Stimulated activated CD8-positive, alpha-beta memory T cell treated with anti-CD3 and anti-CD28 coated beads, Interleukin-15, amount 100 ng/mL, for 1 hour (primary cell): ENCODE results near the gene SUPT3H.
"Not testable (repeated sequence)": the region's sequence is repeated elsewhere in the genome, so short reads cannot be mapped to it uniquely, and the experiment has no call there.

ENCODE experiments used
- DNase-seq: peaks from one replicate; pipeline ENCODE4 v3.0.0-alpha.2; 2020; ENCODE audit warnings: low read depth

SUPT3H gene

GRCh38 chr6:45184040-45184439, 193.7 kb downstream of the SUPT3H start:
- DNase-seq: no peak

- not testable (repeated sequence) for DNase-seq
Observed at GRCh38 chr6:45176373-45176772, 201.4 kb downstream of the SUPT3H start.

DNA sequence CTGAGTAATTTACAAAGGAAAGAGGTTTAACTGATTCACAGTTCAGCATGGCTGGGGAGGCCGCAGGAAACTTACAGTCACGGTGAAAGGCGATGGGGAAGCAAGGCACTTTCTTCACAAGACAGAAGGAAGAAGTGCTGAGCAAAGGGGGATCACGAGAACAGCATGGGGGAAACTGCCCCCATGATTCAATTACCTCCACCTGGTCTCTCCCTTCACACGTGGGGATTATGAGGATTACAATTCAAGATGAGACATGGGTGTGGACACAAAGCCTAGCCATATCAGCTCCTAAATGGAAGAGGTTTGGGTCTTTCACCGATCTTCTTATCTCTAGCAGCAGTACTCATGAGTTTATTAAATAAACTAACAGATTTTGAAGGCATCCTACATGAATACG, 202.5 kb downstream of the SUPT3H start:
- no peak for DNase-seq

DNA sequence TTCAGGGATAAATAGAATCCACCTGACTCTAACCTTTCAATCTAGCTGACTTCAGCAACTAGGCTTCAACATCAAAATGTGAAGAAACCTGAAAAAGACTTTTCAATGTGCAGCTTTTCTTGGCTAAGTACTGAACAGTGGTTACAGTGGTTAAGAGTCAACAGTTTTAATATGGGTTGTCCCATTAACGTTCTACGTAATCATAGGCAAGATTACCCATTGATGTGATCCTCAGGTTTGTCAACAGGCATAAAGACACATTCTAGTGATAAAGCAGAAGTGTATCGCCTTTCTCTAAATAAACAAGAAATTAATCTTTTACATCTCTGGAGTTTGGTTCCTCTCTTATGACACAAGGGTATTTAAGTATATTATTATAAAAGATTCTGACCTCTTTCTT, 203.7 kb downstream of the SUPT3H start:
- no peak for DNase-seq

DNA sequence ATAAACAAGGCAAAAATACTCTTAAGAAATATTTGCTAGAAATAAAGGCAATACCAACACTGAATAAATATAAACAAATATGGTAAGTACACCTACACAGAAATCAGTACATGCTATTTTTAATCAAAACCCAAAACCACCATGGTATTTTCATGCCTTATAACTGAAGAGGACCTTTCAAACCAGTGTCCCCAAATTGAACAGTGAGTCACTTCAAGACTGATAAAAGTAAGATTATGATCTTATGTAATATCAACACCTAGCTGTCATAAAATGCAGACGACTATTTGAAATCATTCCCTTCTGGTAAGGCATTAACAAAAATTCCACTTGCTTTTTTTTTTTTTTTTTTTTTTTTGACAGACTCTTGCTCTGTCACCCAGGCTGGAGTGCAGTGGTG, 206.4 kb downstream of the SUPT3H start:
- DNase-seq: no peak

- DNase-seq: no peak
Observed at GRCh38 chr6:45170309-45170708, 207.4 kb downstream of the SUPT3H start.

DNA sequence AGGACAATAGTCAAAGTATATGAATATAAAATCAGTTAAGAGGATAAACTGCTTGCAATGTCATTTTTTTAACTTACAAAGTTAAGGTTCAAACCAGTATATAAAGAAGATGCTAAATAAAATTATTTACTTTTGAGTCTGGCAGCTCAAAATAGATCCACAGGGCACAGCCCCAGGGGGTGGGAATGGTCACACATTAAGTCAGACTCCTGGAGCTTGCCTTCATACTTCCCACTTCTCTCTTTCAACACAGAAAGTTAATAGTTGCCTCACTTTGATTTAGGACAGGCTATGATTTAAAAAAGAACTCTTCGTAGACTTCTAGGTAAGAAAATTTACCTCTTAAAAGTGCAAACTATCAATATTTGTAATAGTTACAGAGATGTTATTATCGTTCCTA, 207.9 kb downstream of the SUPT3H start:
- no peak for DNase-seq

- no peak for DNase-seq
Observed at GRCh38 chr6:45163952-45164766, 213.6 kb downstream of the SUPT3H start.

GRCh38 chr6:45160305-45160704, 217.4 kb downstream of the SUPT3H start:
- DNase-seq: no peak

- no peak for DNase-seq
Observed at GRCh38 chr6:45156075-45156474, 221.7 kb downstream of the SUPT3H start.

DNA sequence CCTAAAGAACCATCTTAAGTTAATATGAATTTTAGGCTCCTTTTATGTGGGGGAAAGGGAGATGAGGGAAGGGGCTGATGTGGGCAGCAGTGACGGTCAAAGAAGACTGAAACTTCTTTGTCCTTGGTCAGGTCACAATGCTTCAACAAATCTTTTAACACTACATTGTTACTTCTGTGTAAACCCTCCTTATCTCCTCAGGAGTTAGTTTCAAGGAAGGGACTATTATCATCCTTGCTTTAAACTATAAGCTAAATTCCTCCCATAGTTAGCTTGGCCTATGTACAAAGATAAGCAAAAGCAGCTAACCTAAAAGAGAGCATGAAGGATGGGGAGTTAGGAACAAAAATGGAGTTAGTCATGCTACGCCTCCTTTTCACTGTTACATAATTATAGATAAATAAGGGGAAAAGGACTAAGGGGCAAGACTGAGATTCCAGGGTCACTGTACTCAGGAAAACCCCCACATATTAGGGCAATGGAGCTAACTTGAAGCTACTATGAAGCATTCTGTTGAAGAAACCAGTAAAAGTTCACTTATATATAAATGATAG, 222.3 kb downstream of the SUPT3H start:
- DNase-seq: no peak

- DNase-seq: no peak
Observed at GRCh38 chr6:45154679-45155078, 223.1 kb downstream of the SUPT3H start.

DNA sequence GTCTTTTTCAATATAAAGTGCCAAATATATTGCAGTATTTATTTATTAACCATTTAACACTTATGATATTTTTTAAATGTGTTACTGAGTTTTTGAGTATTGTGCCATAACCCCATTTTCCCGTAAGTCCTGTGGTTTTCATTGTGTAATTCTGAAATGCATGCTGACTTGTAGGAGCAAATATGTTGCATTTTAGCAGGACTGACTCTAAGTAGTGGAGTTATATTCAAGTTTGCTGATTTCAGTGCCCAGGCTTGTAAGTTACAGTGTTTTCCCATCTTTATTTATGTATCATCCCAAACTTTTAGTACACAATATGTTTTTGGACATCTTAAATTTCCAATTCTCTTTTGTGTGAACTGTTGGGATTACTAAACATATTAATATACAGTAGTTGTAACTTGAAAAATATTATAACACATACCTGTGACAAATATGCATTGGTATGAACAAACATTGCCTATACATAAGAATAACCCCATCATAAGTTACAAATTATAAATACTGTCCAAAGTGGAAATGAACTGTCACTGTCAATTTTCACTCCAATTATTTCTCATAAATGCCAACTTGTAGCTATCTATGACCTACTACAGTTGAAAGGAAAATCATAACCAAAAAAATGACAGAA, 228.9 kb downstream of the SUPT3H start:
- no peak for DNase-seq

GRCh38 chr6:45148278-45148677, 229.5 kb downstream of the SUPT3H start:
- no peak for DNase-seq

GRCh38 chr6:45145658-45146057, 232.1 kb downstream of the SUPT3H start:
- DNase-seq: not testable (repeated sequence)

GRCh38 chr6:45138765-45139164, 239.0 kb downstream of the SUPT3H start:
- DNase-seq: no peak

GRCh38 chr6:45136495-45136894, 241.2 kb downstream of the SUPT3H start:
- no peak for DNase-seq

- no peak for DNase-seq
Observed at GRCh38 chr6:45132658-45133294, 245.0 kb downstream of the SUPT3H start.

DNA sequence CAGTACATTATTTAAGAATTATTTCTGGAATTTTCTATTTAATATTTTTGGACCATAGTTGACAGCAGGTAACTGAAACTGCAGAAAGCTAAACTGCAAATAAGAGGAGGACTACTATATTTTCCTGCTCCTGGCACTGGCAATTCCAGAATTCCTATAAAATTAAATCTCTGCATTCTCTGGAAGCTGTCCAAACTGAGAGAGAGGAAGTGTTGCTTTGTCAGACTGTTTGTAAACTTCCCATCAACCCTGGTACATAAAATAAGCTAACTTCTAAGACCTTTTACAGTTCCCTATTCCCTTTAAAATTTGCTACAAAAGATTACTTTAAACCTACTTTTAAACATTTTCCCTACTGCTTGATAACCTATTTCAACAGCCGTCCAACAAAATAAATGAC, 245.7 kb downstream of the SUPT3H start:
- DNase-seq: no peak

DNA sequence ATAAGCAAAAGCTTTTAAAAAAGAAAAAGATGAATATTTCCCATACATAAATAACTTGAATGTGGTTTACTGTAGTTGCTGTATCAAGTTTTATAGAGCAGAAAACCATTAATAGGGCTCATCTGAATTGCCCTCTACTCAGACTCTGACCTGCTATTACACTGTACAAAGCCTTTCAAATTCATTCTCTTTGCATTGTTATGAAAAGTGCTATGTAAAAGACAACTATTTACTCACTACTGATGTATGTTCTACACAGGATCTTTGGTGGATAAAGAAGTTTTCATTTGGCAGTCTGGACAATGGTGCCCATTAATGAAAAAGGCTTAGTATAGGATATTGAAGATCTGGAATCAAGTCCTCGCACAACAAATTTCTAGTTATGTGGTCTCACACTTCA, 248.7 kb downstream of the SUPT3H start:
- DNase-seq: no peak

DNA sequence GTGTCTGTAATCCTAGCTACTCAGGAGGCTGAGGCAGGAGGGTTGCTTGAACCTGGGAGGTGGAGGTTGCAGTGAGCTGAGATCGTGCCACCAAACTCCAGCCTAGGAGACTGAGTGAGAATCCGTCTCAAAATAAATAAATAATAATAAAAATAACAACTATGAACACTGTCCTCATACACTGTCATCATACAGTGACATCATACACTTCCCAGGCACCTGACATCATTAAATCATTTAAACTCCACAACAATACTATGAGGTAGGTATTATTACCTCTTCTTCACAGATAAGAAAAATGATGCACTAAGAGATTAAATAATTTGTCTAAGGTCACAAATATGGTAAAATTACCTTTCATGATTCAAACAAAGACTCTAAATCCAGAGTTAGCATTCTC, 250.5 kb downstream of the SUPT3H start:
- no peak for DNase-seq

DNA sequence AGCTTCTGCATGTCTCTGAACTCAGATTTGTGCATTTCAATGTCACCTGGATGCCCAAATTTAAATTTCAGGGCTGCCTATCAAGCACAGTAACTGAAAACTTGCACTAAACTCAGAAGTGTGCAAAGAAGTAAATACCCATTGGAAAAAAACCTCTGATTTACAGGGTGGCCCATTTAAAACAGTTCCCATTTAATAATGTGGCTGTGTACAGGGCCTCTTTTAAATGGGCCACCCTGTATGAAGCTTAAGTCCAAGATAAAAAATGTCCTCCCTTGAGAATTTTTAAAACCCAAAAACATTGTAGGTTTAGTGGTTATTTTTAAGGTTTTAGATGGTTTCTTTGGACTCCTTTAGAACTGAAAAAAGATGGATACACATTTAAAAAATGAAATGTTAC, 251.7 kb downstream of the SUPT3H start:
- no peak for DNase-seq

- no peak for DNase-seq
Observed at GRCh38 chr6:45123023-45123422, 254.7 kb downstream of the SUPT3H start.
